ENCODE results near the gene CEP164.

The CEP164 gene

GRCh38 chr11:117327567-117328374 lies at the start of gene CEP164:
CEP164 (plus strand) TSS chr11:117327854; CDS start chr11:117338587, 10,733 bp downstream.
- peak; percentile 98 for DNase-seq (ENCODE audit: low spot score)

GRCh38 chr11:117278347-117278746 lies 49.3 kb upstream of the CEP164 start:
- DNase-seq (ENCODE audit: low spot score): no peak

- DNase-seq (ENCODE audit: low spot score): no peak
Observed at GRCh38 chr11:117279711-117280376, 47.8 kb upstream of the CEP164 start.

GRCh38 chr11:117281159-117281558 lies 46.5 kb upstream of the CEP164 start:
- peak; percentile 77 for DNase-seq (ENCODE audit: low spot score)

- no peak for DNase-seq (ENCODE audit: low spot score)
Observed at GRCh38 chr11:117281869-117282268, 45.8 kb upstream of the CEP164 start.

- DNase-seq (ENCODE audit: low spot score): no peak
Observed at GRCh38 chr11:117282956-117283355, 44.7 kb upstream of the CEP164 start.

GRCh38 chr11:117284053-117284452 lies 43.6 kb upstream of the CEP164 start:
- DNase-seq (ENCODE audit: low spot score): no peak

- no peak for DNase-seq (ENCODE audit: low spot score)
Observed at GRCh38 chr11:117286588-117286987, 41.1 kb upstream of the CEP164 start.

- no peak for DNase-seq (ENCODE audit: low spot score)
Observed at GRCh38 chr11:117287668-117288067, 40.0 kb upstream of the CEP164 start.

GRCh38 chr11:117289795-117290194 lies 37.9 kb upstream of the CEP164 start:
- no peak for DNase-seq (ENCODE audit: low spot score)

- no peak for DNase-seq (ENCODE audit: low spot score)
Observed at GRCh38 chr11:117290809-117291396, 36.8 kb upstream of the CEP164 start, which contains the start of gene BACE1-AS. BACE1-AS (plus strand) TSS chr11:117291346.

GRCh38 chr11:117292616-117293015 lies 35.0 kb upstream of the CEP164 start:
- no peak for DNase-seq (ENCODE audit: low spot score)

- no peak for DNase-seq (ENCODE audit: low spot score)
Observed at GRCh38 chr11:117295438-117296137, 32.1 kb upstream of the CEP164 start.

GRCh38 chr11:117296881-117297280 lies 30.8 kb upstream of the CEP164 start:
- DNase-seq (ENCODE audit: low spot score): no peak

- no peak for DNase-seq (ENCODE audit: low spot score)
Observed at GRCh38 chr11:117298195-117298594, 29.5 kb upstream of the CEP164 start.

GRCh38 chr11:117299351-117300282 lies 28.0 kb upstream of the CEP164 start:
- DNase-seq (ENCODE audit: low spot score): no peak

- peak; percentile 60 for DNase-seq (ENCODE audit: low spot score)
Observed at GRCh38 chr11:117300283-117300663, 27.4 kb upstream of the CEP164 start.

GRCh38 chr11:117300773-117301172 lies 26.9 kb upstream of the CEP164 start:
- DNase-seq (ENCODE audit: low spot score): peak; percentile 35

GRCh38 chr11:117302228-117302627 lies 25.4 kb upstream of the CEP164 start:
- DNase-seq (ENCODE audit: low spot score): no peak

- no peak for DNase-seq (ENCODE audit: low spot score)
Observed at GRCh38 chr11:117303101-117303500, 24.6 kb upstream of the CEP164 start.

GRCh38 chr11:117303646-117304315 lies 23.9 kb upstream of the CEP164 start:
- no peak for DNase-seq (ENCODE audit: low spot score)
